Measurements from ENCODE around the gene KDM2A.

Gene KDM2A

GRCh38 chr11:67290801-67291200 lies 171.7 kb downstream of the KDM2A start:
- TF ChIP-seq CTCF (IDR thresholded peaks at IDR 0.05; ENCODE audit: insufficient read depth, low read depth, low read length, missing control alignments) = no peak

GRCh38 chr11:67291481-67292381 lies 172.7 kb downstream of the KDM2A start:
- H3K4me3 ChIP-seq (ENCODE audit: low read depth, low read length) = no peak overlapping the region
- no peak for TF ChIP-seq CTCF (IDR thresholded peaks at IDR 0.05; ENCODE audit: insufficient read depth, low read depth, low read length, missing control alignments)
- no peak for DNase-seq (ENCODE audit: low read depth)

More at GRCh38 chr11:67290801-67291200, 171.7 kb downstream of the KDM2A start:
- DNase-seq (ENCODE audit: low read depth) = no peak
- H3K4me3 ChIP-seq (ENCODE audit: low read depth, low read length) = no peak overlapping the region

GRCh38 chr11:67292671-67293070 lies 173.6 kb downstream of the KDM2A start:
- DNase-seq (ENCODE audit: low read depth) = no peak
- no peak for TF ChIP-seq CTCF (IDR thresholded peaks at IDR 0.05; ENCODE audit: insufficient read depth, low read depth, low read length, missing control alignments)
- H3K4me3 ChIP-seq (ENCODE audit: low read depth, low read length) = no peak overlapping the region

GRCh38 chr11:67293090-67293489 lies 174.0 kb downstream of the KDM2A start:
- DNase-seq (ENCODE audit: low read depth) = no peak
- no peak for TF ChIP-seq CTCF (IDR thresholded peaks at IDR 0.05; ENCODE audit: insufficient read depth, low read depth, low read length, missing control alignments)
- no peak overlapping the region for H3K4me3 ChIP-seq (ENCODE audit: low read depth, low read length)

GRCh38 chr11:67295846-67296245 lies 176.8 kb downstream of the KDM2A start:
- no peak for TF ChIP-seq CTCF (IDR thresholded peaks at IDR 0.05; ENCODE audit: insufficient read depth, low read depth, low read length, missing control alignments)
- no peak overlapping the region for H3K4me3 ChIP-seq (ENCODE audit: low read depth, low read length)
- DNase-seq (ENCODE audit: low read depth) = no peak

GRCh38 chr11:67298786-67299185 lies 179.7 kb downstream of the KDM2A start:
- DNase-seq (ENCODE audit: low read depth) = no peak
- no peak for TF ChIP-seq CTCF (IDR thresholded peaks at IDR 0.05; ENCODE audit: insufficient read depth, low read depth, low read length, missing control alignments)
- H3K4me3 ChIP-seq (ENCODE audit: low read depth, low read length) = no peak overlapping the region
